ENCODE measurements around the gene SMIM33. TPM values are rescaled to one million over a fixed set of nuclear protein-coding genes. Genes with fewer than 3 reads are reported as not detected.

SMIM33 gene
- total and polyA plus RNA-seq, 9 of the 15 experiments (the other 6 are each of a cell fraction or from before 2014, with no cell fraction given), result not detected

GRCh38 chr5:139517683-139518564 is 47.1 kb downstream of the SMIM33 start (continued):
- TF ChIP-seq ZNF668 (CRISPR knock-in tag; IDR thresholded peaks at IDR 0.05) (no peak), HDAC8 (tag; IDR thresholded peaks at IDR 0.05) (peak; percentile 57; the same call in 1 of the 2 replicates), POLR2G (IDR thresholded peaks at IDR 0.05; ENCODE audit: low read depth, low read length) (peak; percentile 97), KHSRP (IDR thresholded peaks at IDR 0.05) (no peak), ZNF121 (CRISPR knock-in tag; conservative IDR thresholded peaks at IDR 0.05) (no peak), RUNX1 (IDR thresholded peaks at IDR 0.05; ENCODE audit: low read depth) (no peak), RFX7 (CRISPR knock-in tag; IDR thresholded peaks at IDR 0.05) (no peak), XRCC4 (IDR thresholded peaks at IDR 0.05; ENCODE audit: extremely low read depth, insufficient read depth, insufficient read length) (no peak), MAFG (tag; conservative IDR thresholded peaks at IDR 0.05) (no peak), CBFB (CRISPR knock-in tag; IDR thresholded peaks at IDR 0.05) (peak; percentile 52; the same call in 1 of the 2 replicates), PTBP1 (IDR thresholded peaks at IDR 0.05; ENCODE audit: low read depth, low read length) (0 out of 2 replicates have a peak, but pooled peaks have one; percentile 42), ZNF282 (CRISPR knock-in tag; IDR thresholded peaks at IDR 0.05) (no peak), ZBTB5 (IDR thresholded peaks at IDR 0.05) (no peak), EP400 (IDR thresholded peaks at IDR 0.05) (peak; percentile 91), HDAC1 (IDR thresholded peaks at IDR 0.05) (peak in 1 of 2 experiments; percentile 42; a peak in 1 of 4 replicates), STAG1 (CRISPR knock-in tag; IDR thresholded peaks at IDR 0.05; ENCODE audit: borderline replicate concordance) (no peak; the same call in 1 of the 2 replicates), SRSF3 (IDR thresholded peaks at IDR 0.05; ENCODE audit: insufficient read depth, low read length) (no peak), KLF1 (tag; IDR thresholded peaks at IDR 0.05) (peak; percentile 45; the same call in 1 of the 2 replicates), TARDBP (IDR thresholded peaks at IDR 0.05) (no peak), ZFP1 (CRISPR knock-in tag; IDR thresholded peaks at IDR 0.05) (no peak)
- TF ChIP-seq, protein P1, sequence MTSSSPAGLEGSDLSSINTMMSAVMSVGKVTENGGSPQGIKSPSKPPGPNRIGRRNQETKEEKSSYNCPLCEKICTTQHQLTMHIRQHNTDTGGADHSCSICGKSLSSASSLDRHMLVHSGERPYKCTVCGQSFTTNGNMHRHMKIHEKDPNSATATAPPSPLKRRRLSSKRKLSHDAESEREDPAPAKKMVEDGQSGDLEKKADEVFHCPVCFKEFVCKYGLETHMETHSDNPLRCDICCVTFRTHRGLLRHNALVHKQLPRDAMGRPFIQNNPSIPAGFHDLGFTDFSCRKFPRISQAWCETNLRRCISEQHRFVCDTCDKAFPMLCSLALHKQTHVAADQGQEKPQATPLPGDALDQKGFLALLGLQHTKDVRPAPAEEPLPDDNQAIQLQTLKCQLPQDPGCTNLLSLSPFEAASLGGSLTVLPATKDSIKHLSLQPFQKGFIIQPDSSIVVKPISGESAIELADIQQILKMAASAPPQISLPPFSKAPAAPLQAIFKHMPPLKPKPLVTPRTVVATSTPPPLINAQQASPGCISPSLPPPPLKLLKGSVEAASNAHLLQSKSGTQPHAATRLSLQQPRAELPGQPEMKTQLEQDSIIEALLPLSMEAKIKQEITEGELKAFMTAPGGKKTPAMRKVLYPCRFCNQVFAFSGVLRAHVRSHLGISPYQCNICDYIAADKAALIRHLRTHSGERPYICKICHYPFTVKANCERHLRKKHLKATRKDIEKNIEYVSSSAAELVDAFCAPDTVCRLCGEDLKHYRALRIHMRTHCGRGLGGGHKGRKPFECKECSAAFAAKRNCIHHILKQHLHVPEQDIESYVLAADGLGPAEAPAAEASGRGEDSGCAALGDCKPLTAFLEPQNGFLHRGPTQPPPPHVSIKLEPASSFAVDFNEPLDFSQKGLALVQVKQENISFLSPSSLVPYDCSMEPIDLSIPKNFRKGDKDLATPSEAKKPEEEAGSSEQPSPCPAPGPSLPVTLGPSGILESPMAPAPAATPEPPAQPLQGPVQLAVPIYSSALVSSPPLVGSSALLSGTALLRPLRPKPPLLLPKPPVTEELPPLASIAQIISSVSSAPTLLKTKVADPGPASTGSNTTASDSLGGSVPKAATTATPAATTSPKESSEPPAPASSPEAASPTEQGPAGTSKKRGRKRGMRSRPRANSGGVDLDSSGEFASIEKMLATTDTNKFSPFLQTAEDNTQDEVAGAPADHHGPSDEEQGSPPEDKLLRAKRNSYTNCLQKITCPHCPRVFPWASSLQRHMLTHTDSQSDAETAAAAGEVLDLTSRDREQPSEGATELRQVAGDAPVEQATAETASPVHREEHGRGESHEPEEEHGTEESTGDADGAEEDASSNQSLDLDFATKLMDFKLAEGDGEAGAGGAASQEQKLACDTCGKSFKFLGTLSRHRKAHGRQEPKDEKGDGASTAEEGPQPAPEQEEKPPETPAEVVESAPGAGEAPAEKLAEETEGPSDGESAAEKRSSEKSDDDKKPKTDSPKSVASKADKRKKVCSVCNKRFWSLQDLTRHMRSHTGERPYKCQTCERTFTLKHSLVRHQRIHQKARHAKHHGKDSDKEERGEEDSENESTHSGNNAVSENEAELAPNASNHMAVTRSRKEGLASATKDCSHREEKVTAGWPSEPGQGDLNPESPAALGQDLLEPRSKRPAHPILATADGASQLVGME (CRISPR knock-in tag; IDR thresholded peaks at IDR 0.05), result peak; percentile 82; the same call in 1 of the 2 replicates

Measured in K562 (cell line).